HG02885 (cell line): ENCODE data around the gene CDC5L.

Source experiments
- ATAC-seq: cut with Tn5 transposase; IDR thresholded peaks from one replicate; pipeline ENCODE4 v1.9.1; 2021; ENCODE audit warnings: mild to moderate bottlenecking; ENCODE audit not compliant: unreplicated experiment, poor library complexity

CDC5L gene

GRCh38 chr6:44493593-44493992 is 106.1 kb downstream of the CDC5L start:
- no peak for ATAC-seq

GRCh38 chr6:44494011-44494501 is 106.5 kb downstream of the CDC5L start:
- ATAC-seq: no peak

GRCh38 chr6:44495036-44495901 is 107.8 kb downstream of the CDC5L start:
- no peak for ATAC-seq

GRCh38 chr6:44496665-44497369 is 109.3 kb downstream of the CDC5L start:
- ATAC-seq: no peak

GRCh38 chr6:44497807-44498206 is 110.3 kb downstream of the CDC5L start:
- ATAC-seq: no peak

GRCh38 chr6:44498436-44498835 is 110.9 kb downstream of the CDC5L start:
- ATAC-seq: no peak

- no peak for ATAC-seq
Measured at GRCh38 chr6:44499609-44500008, 112.1 kb downstream of the CDC5L start.
